Globus pallidus (tissue), 1 donor: ENCODE data around the gene PLXNA3.

ENCODE experiments used
- DNase-seq: peaks from one replicate; pipeline ENCODE4 v3.0.0-alpha.2; 2015; ENCODE audit warnings: low spot score

PLXNA3 gene

DNA sequence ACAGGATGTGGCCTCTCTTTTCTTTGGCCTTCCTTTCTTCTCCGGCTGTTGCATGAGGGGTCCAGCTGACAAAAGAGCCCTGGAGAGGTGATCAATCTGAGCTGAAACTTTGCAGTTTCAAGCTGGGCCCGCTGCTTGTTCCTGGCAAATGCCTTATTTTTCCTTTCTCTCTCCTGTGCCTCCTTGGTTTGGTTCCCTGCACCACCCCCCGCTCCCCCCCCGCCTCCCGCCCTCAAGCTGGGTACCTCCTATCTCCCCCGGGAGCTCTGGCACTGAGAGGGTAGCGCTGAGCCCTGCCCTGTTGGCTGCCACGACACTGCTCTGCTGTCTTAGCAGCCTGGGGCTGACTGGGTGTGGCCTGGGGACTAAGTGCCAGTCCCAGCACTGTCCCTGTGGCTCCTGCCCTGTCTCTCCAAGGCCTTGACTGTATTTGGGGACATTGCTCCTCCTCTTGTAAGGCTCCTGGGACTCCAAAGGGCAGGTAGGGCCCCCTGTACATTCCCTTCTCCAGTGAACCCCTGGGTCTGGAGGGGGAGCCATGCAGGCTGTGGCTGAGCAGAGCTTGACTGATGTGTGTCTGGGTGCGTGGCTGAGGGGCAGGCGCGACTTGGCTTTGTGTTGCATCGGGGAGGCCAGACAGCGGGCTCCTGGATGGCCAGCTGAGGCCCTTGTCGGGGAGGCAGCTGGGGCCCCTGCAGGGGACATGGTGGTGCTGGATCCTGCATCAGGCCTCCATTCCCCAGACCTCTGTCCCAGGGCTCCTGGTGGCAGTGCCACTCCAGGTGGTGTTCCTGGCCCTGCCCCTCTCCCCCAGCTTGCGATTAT is 1.1 kb downstream of the PLXNA3 start:
- no peak for DNase-seq

- no peak for DNase-seq
Observed at GRCh38 chrX:154459832-154460231, 1.8 kb downstream of the PLXNA3 start.

DNA sequence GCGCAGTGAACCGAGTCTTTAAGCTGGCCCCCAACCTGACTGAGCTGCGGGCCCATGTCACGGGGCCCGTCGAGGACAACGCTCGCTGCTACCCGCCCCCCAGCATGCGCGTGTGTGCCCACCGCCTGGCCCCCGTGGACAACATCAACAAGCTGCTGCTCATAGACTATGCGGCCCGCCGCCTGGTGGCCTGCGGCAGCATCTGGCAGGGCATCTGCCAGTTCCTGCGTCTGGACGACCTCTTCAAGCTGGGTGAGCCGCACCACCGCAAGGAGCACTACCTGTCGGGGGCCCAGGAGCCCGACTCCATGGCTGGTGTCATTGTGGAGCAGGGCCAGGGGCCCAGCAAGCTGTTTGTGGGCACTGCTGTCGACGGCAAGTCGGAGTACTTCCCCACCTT is 2.2 kb downstream of the PLXNA3 start:
- DNase-seq: no peak

DNA sequence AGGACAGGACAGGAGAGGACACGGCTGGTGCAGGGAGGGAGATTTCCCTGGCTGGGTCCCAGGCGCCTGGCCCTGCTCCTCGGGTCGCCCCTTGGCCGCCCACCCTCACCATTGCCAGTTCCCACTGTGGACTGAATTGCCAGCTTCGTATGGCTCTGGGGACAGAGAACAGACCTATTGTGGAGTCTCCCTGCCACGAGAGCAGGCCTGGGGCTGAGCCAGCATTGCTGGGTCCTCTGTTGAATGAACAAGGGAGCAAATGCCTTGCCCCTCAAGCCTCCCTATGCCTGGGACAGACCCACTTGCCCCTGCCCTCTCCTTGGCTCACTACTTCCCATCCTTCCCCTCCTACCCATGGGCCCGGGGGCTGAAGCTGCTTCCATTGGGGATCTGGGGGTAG is 4.3 kb downstream of the PLXNA3 start:
- no peak for DNase-seq

- DNase-seq: no peak
Observed at GRCh38 chrX:154463611-154464220, 5.6 kb downstream of the PLXNA3 start.

GRCh38 chrX:154464806-154465365 is 6.8 kb downstream of the PLXNA3 start:
- DNase-seq: no peak

DNA sequence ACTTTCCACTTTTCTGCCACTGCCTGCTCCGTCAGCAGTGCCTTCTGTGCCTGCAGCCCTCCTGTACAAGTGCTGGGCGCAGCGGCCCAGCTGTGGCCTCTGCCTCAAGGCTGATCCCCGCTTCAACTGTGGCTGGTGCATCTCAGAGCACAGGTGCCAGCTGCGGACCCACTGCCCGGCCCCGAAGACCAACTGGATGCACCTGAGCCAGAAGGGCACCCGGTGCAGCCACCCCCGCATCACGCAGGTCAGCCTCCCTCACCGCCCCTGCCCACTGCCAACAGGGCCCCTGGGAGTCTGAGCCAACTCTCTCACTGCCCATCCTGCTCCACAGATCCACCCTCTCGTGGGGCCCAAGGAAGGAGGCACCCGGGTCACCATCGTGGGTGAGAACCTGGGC is 7.5 kb downstream of the PLXNA3 start:
- DNase-seq: no peak

- DNase-seq: no peak
Observed at GRCh38 chrX:154466036-154466435, 8.0 kb downstream of the PLXNA3 start.

- no peak for DNase-seq
Observed at GRCh38 chrX:154466907-154467306, 8.8 kb downstream of the PLXNA3 start.

GRCh38 chrX:154467556-154467955 is 9.5 kb downstream of the PLXNA3 start:
- no peak for DNase-seq

GRCh38 chrX:154468217-154468616 is 10.1 kb downstream of the PLXNA3 start:
- no peak for DNase-seq

DNA sequence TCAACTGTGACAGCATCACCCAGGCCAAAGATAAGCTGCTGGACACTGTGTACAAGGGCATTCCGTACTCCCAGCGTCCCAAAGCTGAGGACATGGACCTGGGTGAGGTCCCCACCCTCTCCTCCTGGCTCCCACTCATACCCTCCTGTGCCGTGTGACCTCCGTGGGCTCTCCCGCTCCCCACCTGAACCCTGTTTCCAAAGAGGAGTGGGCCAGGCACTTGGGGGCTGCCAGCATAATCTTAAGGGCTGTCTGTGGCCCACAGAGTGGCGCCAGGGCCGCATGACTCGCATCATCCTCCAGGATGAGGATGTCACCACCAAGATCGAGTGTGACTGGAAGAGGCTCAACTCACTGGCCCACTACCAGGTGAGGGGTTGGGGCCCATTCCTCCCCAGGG is 11.0 kb downstream of the PLXNA3 start:
- no peak for DNase-seq

- no peak for DNase-seq
Observed at GRCh38 chrX:154469880-154470279, 11.8 kb downstream of the PLXNA3 start.

DNA sequence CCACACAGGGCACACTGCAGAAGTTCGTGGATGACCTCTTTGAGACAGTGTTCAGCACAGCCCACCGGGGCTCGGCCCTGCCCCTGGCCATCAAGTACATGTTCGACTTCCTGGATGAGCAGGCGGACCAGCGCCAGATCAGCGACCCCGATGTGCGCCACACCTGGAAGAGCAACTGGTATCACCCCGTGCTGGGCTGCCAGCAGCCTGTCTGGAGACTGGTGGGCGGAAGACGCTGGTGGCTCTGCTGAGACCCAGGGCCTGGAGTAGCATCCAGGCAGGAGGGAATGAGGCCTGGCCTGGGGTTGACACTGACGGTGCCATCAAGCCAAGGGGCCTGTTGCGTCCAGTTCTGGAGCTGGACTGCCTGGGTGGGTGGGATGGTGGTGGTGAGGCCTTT is 12.4 kb downstream of the PLXNA3 start:
- no peak for DNase-seq

DNA sequence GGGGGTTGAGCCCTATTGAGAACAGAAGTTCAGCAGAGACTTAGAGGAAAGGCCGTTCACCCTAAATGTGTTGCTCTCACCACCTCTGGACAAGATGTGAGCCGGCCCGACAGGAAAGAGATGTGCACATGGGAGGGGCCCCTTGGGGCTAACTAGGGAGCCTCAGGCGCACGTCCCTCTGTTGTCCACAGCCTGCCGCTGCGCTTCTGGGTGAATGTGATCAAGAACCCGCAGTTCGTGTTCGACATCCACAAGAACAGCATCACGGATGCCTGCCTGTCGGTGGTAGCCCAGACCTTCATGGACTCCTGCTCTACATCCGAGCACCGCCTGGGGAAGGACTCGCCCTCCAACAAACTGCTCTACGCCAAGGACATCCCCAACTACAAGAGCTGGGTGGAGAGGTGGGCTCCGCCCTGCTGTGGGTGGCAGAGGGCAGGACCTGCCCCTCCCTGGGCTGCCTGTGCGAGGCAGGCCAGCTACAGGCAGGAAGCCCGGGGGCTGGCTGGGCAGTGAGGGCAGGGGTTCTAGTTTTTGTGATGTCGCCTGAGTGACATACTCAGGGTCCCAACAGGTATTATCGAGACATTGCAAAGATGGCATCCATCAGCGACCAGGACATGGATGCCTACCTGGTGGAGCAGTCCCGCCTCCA is 13.0 kb downstream of the PLXNA3 start:
- DNase-seq: no peak

GRCh38 chrX:154471839-154472684 is 14.0 kb downstream of the PLXNA3 start:
- no peak for DNase-seq

GRCh38 chrX:154472685-154473632 is 14.9 kb downstream of the PLXNA3 start:
- no peak for DNase-seq

- DNase-seq: no peak
Observed at GRCh38 chrX:154473683-154474082, 15.6 kb downstream of the PLXNA3 start.

- DNase-seq: no peak
Observed at GRCh38 chrX:154476821-154477220, 18.7 kb downstream of the PLXNA3 start.

DNA sequence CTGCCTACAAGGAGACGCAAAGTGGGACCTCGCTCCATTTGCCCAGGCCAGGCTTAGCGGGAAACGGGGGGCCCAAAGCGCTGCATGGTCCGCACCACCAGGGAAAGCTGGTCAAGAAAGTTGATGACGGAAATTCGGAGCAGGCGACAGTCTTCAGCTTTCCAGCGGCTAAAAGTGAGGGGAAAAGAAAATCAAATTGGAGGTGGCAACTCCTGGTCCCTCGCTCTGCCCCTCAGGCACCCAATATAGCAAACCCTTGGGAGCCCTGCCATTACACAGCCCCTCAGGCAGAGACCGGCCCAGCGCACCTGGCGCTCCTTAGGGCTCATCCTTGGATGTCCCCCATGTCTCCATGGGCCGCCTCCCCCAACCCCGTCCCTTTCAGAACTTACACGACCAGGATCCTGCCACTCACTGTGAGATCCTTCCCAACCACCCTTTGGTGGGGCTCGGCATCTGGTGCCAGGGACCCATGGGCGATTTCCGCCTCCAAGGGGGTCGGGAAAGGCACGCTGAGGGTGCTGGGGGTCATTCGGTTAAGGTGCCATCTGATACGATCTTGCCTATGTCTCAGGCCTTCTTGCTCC is 19.9 kb downstream of the PLXNA3 start:
- DNase-seq: no peak
